Panc1 (cell line): Measurements from ENCODE around the gene ZNF585A. TPM values are rescaled to one million over a fixed set of nuclear protein-coding genes. Genes with fewer than 3 reads are reported as not detected.

Experiments used
- ATAC-seq: fragments of 200-7000 bp; cut with Tn5 transposase; 2 replicates; pipeline ENCODE4 v1.9.1; 2020; ENCODE audit warnings: mild to moderate bottlenecking, moderate library complexity
- BruUV-seq: library from RNA; stranded (reverse); fragments of 400-500 nt; replicated peaks from 2 replicates; lab custom pipeline; 2021; lab: Mats Ljungman, UMichigan
- CTCF ChIA-PET: fragments of 300-600 bp; sonication (Branson Sonifier 250); formaldehyde crosslinking; loops from one replicate; lab custom pipeline; 2022; ENCODE audit warnings: antibody characterized with exemption; lab: Charles Lee
- POLR2A ChIA-PET: fragments of 300-600 bp; sonication (Branson Sonifier 250); formaldehyde crosslinking; loops from one replicate; lab custom pipeline; 2022; ENCODE audit warnings: antibody characterized with exemption; lab: Charles Lee
- DNase-seq: peaks from one replicate; pipeline ENCODE4 v3.0.0-alpha.2; 2010; ENCODE audit warnings: low read depth, low spot score
- H3K27ac ChIP-seq: 2 replicates; pipeline ENCODE4 v1.5.1; 2011; ENCODE audit warnings: mild to moderate bottlenecking, low read length, inconsistent platforms
- H3K27me3 ChIP-seq: fragments of 200-500 bp; sonication (Bioruptor generic); 2 replicates; pipeline ENCODE4 v1.6.0; 2014; ENCODE audit warnings: low read length, inconsistent platforms; ENCODE audit not compliant: control insufficient read depth, insufficient read depth
- H3K36me3 ChIP-seq: fragments of 200-500 bp; sonication (Bioruptor generic); 2 replicates; pipeline ENCODE4 v1.5.1; 2014; ENCODE audit warnings: inconsistent platforms, mild to moderate bottlenecking, low read length, moderate library complexity; ENCODE audit not compliant: control insufficient read depth, insufficient read depth
- H3K4me1 ChIP-seq: 2 replicates; pipeline ENCODE4 v1.5.1; 2011; ENCODE audit warnings: inconsistent platforms, mild to moderate bottlenecking, low read length, moderate library complexity; ENCODE audit not compliant: control insufficient read depth, insufficient read depth
- H3K4me3 ChIP-seq, 2 experiments: 2 replicates each; pipeline ENCODE4 v1.5.1; 2011 to 2012; ENCODE audit warnings: low read depth in 2 of 2, low read length in 2 of 2, mild to moderate bottlenecking in 2 of 2, inconsistent platforms in 1 of 2, moderate library complexity in 1 of 2
- H3K9me3 ChIP-seq: fragments of 200-500 bp; sonication (Bioruptor generic); 2 replicates; pipeline ENCODE4 v1.5.1; 2014; ENCODE audit warnings: low read depth, mild to moderate bottlenecking, inconsistent platforms, low read length, moderate library complexity; ENCODE audit not compliant: control insufficient read depth, insufficient read depth
- POLR2AphosphoS5 ChIP-seq: IDR thresholded peaks from 2 replicates; pipeline ENCODE4 v1.6.1; 2012; ENCODE audit warnings: mild to moderate bottlenecking, low read depth, low read length, moderate library complexity
- SIN3A ChIP-seq: IDR thresholded peaks from 2 replicates; pipeline ENCODE4 v1.6.1; 2012; ENCODE audit warnings: low read depth, mild to moderate bottlenecking, low read length, moderate library complexity, borderline replicate concordance; ENCODE audit not compliant: insufficient read depth
- TCF7L2 ChIP-seq: IDR thresholded peaks from 2 replicates; pipeline ENCODE4 v1.6.1; 2011; ENCODE audit warnings: mild to moderate bottlenecking, low read depth, low read length, inconsistent platforms
- in situ Hi-C: cut with HindIII; loops from 2 replicates; pipeline ENCODE4 v1.10.0; 2016; ENCODE audit warnings: low sequenced_read_pairs, low pct_unique_long_range_greater_than_20kb
- intact Hi-C: fragments of 100-400 bp; cut with micrococcal nuclease; formaldehyde crosslinking; loops from one replicate; pipeline ENCODE4 v1.10.0; 2022; ENCODE audit not compliant: unreplicated experiment
- total RNA-seq: library from RNA; stranded (reverse); gene quantifications from one replicate; pipeline ENCODE4 v1.2.1, GENCODE V29; 2021; ENCODE audit not compliant: unreplicated experiment
- TF ChIP-seq, protein P1 (sequence below), 2 experiments: IDR thresholded peaks; 2 replicates each; pipeline ENCODE4 v1.6.1; 2011 to 2012; ENCODE audit warnings: low read depth in 2 of 2, control low read depth in 1 of 2, low read length in 1 of 2, mild to moderate bottlenecking in 1 of 2, moderate library complexity in 1 of 2; ENCODE audit not compliant: insufficient read depth in 1 of 2
- TF ChIP-seq, protein P2 (sequence below): fragments of 450-650 bp; IDR thresholded peaks from 2 replicates; pipeline ENCODE4 v1.5.1; 2017; ENCODE audit warnings: mild to moderate bottlenecking

Gene ZNF585A
- total RNA-seq, 1 experiment from 2014 or later, result 23.4 TPM

DNA sequence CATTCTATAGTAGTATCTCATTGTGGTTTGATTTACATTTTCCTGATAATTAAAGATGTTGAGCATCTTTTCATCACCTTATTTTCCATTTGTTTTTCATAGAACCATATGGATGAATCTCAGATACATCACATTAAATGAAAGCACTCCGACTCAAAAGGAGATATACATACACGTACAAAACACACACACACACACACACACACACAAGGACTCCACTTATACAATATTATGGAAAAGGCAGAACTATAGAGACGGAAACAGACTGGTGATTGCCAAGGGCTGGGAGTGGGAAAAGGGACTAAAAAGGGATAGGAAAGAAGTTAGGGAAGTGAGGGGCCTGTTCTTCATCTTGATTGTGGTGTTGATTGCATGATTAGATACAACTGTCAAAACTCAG is 24.3 kb downstream of the ZNF585A start:
- Histone ChIP-seq H3K4me1 (no peaks in the 10 kb centered on the region), H3K27ac (no peak overlapping the region), H3K36me3 (no peaks in the 10 kb centered on the region), H3K27me3 (no peaks in the 10 kb centered on the region), H3K4me3 (no peak overlapping the region), H3K9me3 (peaks cover 58% of the 10 kb centered on the region)
- DNase-seq, result no peak
- intact Hi-C loops, result no loop called here
- POLR2A ChIA-PET, result no interaction called here
- TF ChIP-seq TCF7L2 (no peak), POLR2AphosphoS5 (no peak), SIN3A (no peak)
- TF ChIP-seq, protein P1, sequence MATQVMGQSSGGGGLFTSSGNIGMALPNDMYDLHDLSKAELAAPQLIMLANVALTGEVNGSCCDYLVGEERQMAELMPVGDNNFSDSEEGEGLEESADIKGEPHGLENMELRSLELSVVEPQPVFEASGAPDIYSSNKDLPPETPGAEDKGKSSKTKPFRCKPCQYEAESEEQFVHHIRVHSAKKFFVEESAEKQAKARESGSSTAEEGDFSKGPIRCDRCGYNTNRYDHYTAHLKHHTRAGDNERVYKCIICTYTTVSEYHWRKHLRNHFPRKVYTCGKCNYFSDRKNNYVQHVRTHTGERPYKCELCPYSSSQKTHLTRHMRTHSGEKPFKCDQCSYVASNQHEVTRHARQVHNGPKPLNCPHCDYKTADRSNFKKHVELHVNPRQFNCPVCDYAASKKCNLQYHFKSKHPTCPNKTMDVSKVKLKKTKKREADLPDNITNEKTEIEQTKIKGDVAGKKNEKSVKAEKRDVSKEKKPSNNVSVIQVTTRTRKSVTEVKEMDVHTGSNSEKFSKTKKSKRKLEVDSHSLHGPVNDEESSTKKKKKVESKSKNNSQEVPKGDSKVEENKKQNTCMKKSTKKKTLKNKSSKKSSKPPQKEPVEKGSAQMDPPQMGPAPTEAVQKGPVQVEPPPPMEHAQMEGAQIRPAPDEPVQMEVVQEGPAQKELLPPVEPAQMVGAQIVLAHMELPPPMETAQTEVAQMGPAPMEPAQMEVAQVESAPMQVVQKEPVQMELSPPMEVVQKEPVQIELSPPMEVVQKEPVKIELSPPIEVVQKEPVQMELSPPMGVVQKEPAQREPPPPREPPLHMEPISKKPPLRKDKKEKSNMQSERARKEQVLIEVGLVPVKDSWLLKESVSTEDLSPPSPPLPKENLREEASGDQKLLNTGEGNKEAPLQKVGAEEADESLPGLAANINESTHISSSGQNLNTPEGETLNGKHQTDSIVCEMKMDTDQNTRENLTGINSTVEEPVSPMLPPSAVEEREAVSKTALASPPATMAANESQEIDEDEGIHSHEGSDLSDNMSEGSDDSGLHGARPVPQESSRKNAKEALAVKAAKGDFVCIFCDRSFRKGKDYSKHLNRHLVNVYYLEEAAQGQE (IDR thresholded peaks at IDR 0.05; ENCODE audit: insufficient read depth in 1 of 2, low read depth in 2 of 2, low read length in 1 of 2), result no peak
- TF ChIP-seq, protein P2, sequence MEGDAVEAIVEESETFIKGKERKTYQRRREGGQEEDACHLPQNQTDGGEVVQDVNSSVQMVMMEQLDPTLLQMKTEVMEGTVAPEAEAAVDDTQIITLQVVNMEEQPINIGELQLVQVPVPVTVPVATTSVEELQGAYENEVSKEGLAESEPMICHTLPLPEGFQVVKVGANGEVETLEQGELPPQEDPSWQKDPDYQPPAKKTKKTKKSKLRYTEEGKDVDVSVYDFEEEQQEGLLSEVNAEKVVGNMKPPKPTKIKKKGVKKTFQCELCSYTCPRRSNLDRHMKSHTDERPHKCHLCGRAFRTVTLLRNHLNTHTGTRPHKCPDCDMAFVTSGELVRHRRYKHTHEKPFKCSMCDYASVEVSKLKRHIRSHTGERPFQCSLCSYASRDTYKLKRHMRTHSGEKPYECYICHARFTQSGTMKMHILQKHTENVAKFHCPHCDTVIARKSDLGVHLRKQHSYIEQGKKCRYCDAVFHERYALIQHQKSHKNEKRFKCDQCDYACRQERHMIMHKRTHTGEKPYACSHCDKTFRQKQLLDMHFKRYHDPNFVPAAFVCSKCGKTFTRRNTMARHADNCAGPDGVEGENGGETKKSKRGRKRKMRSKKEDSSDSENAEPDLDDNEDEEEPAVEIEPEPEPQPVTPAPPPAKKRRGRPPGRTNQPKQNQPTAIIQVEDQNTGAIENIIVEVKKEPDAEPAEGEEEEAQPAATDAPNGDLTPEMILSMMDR, result no peak
- in situ Hi-C loops, result no loop called here
- no TSS peak for BruUV-seq
- no peak for ATAC-seq
- CTCF ChIA-PET, result no interaction called here

DNA sequence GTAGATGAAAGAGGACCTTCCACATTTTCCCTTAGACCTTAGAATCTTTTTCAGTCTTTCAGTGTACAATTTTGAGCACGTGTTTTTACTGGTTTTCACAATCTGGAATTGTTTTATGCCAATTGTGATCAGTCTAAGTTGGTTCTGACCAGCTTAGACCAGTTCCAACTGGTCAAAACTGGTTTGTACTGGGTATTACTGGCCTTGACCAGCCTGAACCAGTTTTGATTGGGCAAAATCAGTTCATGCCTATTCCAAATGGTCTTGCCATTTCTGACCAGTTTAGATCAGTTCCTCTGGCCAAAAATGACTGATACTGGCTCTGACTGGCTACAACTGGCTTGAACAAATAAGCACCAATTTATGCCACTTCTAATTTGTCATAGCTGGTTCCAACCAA is 36.4 kb downstream of the ZNF585A start:
- Histone ChIP-seq H3K27me3 (no peaks in the 10 kb centered on the region), H3K27ac (no peak overlapping the region), H3K9me3 (peaks cover 48% of the 10 kb centered on the region), H3K36me3 (no peaks in the 10 kb centered on the region), H3K4me1 (no peaks in the 10 kb centered on the region), H3K4me3 (no peak overlapping the region)
- intact Hi-C loops (no loop called here), in situ Hi-C loops (no loop called here)
- no TSS peak for BruUV-seq
- ChIA-PET POLR2A (no interaction called here), CTCF (interaction anchor here (0.7 kb wide), 1 partner anchor 365 kb away, joined by 3 read pairs; no protein-coding TSS in a partner anchor)
- DNase-seq, result no peak
- no peak for ATAC-seq
- TF ChIP-seq, protein P2, result no peak
- TF ChIP-seq TCF7L2 (no peak), SIN3A (no peak), POLR2AphosphoS5 (no peak)
- TF ChIP-seq, protein P1 (IDR thresholded peaks at IDR 0.05; ENCODE audit: insufficient read depth in 1 of 2, low read depth in 2 of 2, low read length in 1 of 2), result no peak
